ENCODE data around the gene PYROXD2. TPM values are rescaled to one million over a fixed set of nuclear protein-coding genes. Genes with fewer than 3 reads are reported as not detected.

PYROXD2 gene
- total and polyA plus RNA-seq, 2 of the 8 experiments (the other 6 are each of a cell fraction or from before 2014, with no cell fraction given) = 3.2 to 5.4 TPM

DNA sequence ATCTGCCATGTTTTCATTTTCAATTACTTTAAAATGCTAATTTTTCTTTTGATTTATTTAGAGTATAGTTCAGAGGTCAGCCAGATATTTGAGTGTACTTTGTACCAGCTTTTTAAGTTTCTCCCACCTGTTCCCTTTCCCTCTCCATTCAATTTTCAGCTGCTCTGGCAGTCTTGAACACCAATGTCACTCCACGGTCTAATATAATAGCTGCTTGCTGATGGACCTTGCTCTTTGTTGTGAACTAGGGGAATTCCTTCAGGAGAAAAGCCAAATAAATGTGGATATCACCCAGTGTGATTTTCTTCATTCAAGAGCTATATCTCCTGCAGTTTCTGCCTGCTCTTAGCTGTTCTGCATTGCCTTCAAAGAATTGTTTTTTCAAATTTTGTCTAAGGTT, 35.6 kb upstream of the PYROXD2 start:
- Histone ChIP-seq H2AK5ac (ENCODE audit: low read depth, low read length) (no peak overlapping the region), H3K4ac (replicated peaks; ENCODE audit: insufficient read length, low read depth, low read length) (no peak overlapping the region), H3K79me2 (ENCODE audit: control insufficient read depth in 1 of 2, insufficient read depth in 2 of 2, low read length in 2 of 2) (peaks cover 0 to 4% of the 10 kb centered on the region in 2 experiments; a peak in 1 of 4 replicates), H3K79me1 (ENCODE audit: low read depth, low read length) (no peaks in the 10 kb centered on the region), H3K36me3 (ENCODE audit: control insufficient read depth in 2 of 4, insufficient read depth in 4 of 4, low read length in 3 of 4) (no peaks in the 10 kb centered on the region), H3K4me1 (replicated peaks in 1 of 4; ENCODE audit: control insufficient read depth in 3 of 4, insufficient read depth in 4 of 4, low read length in 3 of 4) (peaks cover 2 to 5% (median 3%) of the 10 kb centered on the region in 4 experiments), H2AFZ (ENCODE audit: low read length) (no peak overlapping the region), H4K5ac (ENCODE audit: insufficient read length, low read depth, low read length) (no peak overlapping the region), H3K27ac (ENCODE audit: low read depth, low read length) (no peak overlapping the region), H3K4me3 (ENCODE audit: extremely low read depth in 1 of 4, insufficient read depth in 2 of 4, low read depth in 3 of 4, low read length in 4 of 4) (no peak overlapping the region), H4K20me1 (replicated peaks in 1 of 2; ENCODE audit: control insufficient read depth in 1 of 2, insufficient read depth in 2 of 2, low read length in 2 of 2) (no peaks in the 10 kb centered on the region), H2BK20ac (ENCODE audit: low read length) (no peak overlapping the region), H4K8ac (ENCODE audit: extremely low read depth, insufficient read depth, low read length) (no peak overlapping the region), H2BK15ac (ENCODE audit: low read length) (no peak overlapping the region), H2BK12ac (ENCODE audit: low read depth, low read length) (no peak overlapping the region), H3K23me2 (ENCODE audit: low read depth, low read length) (no peaks in the 10 kb centered on the region; the same call in 1 of the 2 replicates), H3K14ac (ENCODE audit: insufficient read length) (no peak overlapping the region), H3K23ac (ENCODE audit: insufficient read length) (no peak overlapping the region), H2BK120ac (replicated peaks; ENCODE audit: low read depth, low read length) (no peak overlapping the region), H3K56ac (replicated peaks; ENCODE audit: insufficient read length, low read depth, low read length) (no peak overlapping the region), H3K4me2 (ENCODE audit: insufficient read depth in 1 of 2, low read depth in 2 of 2, low read length in 2 of 2) (no peak overlapping the region), H3K9ac (replicated peaks in 1 of 4; ENCODE audit: extremely low read depth in 1 of 4, low read depth in 3 of 4, low read length in 3 of 4) (no peak overlapping the region), H2BK5ac (ENCODE audit: low read depth, low read length) (no peak overlapping the region), H3K27me3 (replicated peaks in 1 of 4; ENCODE audit: control insufficient read depth in 3 of 4, extremely low read depth in 1 of 4, insufficient read depth in 3 of 4, low read length in 3 of 4) (no peaks in the 10 kb centered on the region), H4K91ac (replicated peaks; ENCODE audit: insufficient read length, low read length) (no peak overlapping the region), H3K18ac (ENCODE audit: extremely low read depth, low read length) (no peak overlapping the region), H3K9me3 (ENCODE audit: insufficient read depth in 2 of 2, low read depth in 1 of 2, low read length in 1 of 2) (no peaks in the 10 kb centered on the region)
- 93% methylated on average over 1 of the region's 1 CpG; no CpG with 5 or more reads in 1 of the 2 experiments for WGBS, 2 experiments (ENCODE audit: extremely low coverage in 1 of 2, insufficient coverage in 1 of 2, insufficient read length in 1 of 2, insufficient replicate concordance in 2 of 2, low coverage in 1 of 2, low lambda C conversion rate in 2 of 2, missing lambda C conversion rate in 1 of 2)
- FAIRE-seq (no peak), DNase-seq (ENCODE audit: low read depth in 1 of 2, low spot score in 2 of 2) (no peak)
- TF ChIP-seq SP4 (IDR thresholded peaks at IDR 0.05; ENCODE audit: low read length) = no peak
- TF ChIP-seq BCL11A (IDR thresholded peaks at IDR 0.05; ENCODE audit: low read depth in 2 of 2, low read length in 2 of 2) = no peak
- TF ChIP-seq JUN (IDR thresholded peaks at IDR 0.05; ENCODE audit: low read depth, low read length) = no peak
- no peak for TF ChIP-seq SP1 (IDR thresholded peaks at IDR 0.05; ENCODE audit: low read depth, low read length)
- no peak for TF ChIP-seq ASH2L (IDR thresholded peaks at IDR 0.05; ENCODE audit: low read length)
- TF ChIP-seq KDM5A (IDR thresholded peaks at IDR 0.05; ENCODE audit: low read length) = no peak
- TF ChIP-seq CHD1 (IDR thresholded peaks at IDR 0.05; ENCODE audit: low read depth, low read length) = no peak
- TF ChIP-seq CHD2 (IDR thresholded peaks at IDR 0.05; ENCODE audit: low read length) = no peak
- no peak for TF ChIP-seq RBBP5 (IDR thresholded peaks at IDR 0.05; ENCODE audit: borderline replicate concordance, low read depth, low read length)
- no peak for TF ChIP-seq NRF1 (IDR thresholded peaks at IDR 0.05; ENCODE audit: low read depth, low read length)
- no peak for TF ChIP-seq TCF12 (IDR thresholded peaks at IDR 0.05; ENCODE audit: low read depth, low read length)
- ChIA-PET CTCF (ENCODE audit: partially characterized antibody) (interaction anchor here (1.1 to 2.4 kb wide), 2 partner anchors 21 to 25 kb away, joined by 3 to 9 read pairs; no protein-coding TSS in a partner anchor), POLR2A (ENCODE audit: partially characterized antibody) (interaction anchor here (0.7 kb wide), 1 partner anchor 16 kb away, joined by 3 read pairs; no protein-coding TSS in a partner anchor)

Data from H1 (cell line).